ENCODE data around the gene TAF4B.

TAF4B gene

GRCh38 chr18:26383454-26384270 lies 157.4 kb downstream of the TAF4B start:
- no peak overlapping the region for H3K4me3 ChIP-seq (ENCODE audit: severe bottlenecking)
- peak; percentile 87 for TF ChIP-seq CTCF (IDR thresholded peaks at IDR 0.05; ENCODE audit: poor library complexity, severe bottlenecking)
- H3K27ac ChIP-seq (ENCODE audit: poor library complexity, severe bottlenecking): no peak overlapping the region
- peaks cover 11% of the 10 kb centered on the region for H3K4me1 ChIP-seq (ENCODE audit: insufficient read depth, poor library complexity, severe bottlenecking)
- no peaks in the 10 kb centered on the region; the same call in 1 of the 2 replicates for H3K36me3 ChIP-seq (ENCODE audit: low read depth)
- no peaks in the 10 kb centered on the region for H3K27me3 ChIP-seq (ENCODE audit: insufficient read depth, poor library complexity, severe bottlenecking)
- no peaks in the 10 kb centered on the region for H3K9me3 ChIP-seq (ENCODE audit: severe bottlenecking)
- ATAC-seq (ENCODE audit: low read depth) (peak; percentile 61; the same call in 2 of the 3 replicates), DNase-seq (ENCODE audit: low spot score) (no peak)

GRCh38 chr18:26386002-26386401 lies 159.8 kb downstream of the TAF4B start:
- no peak overlapping the region for H3K4me3 ChIP-seq (ENCODE audit: severe bottlenecking)
- peak overlapping the region; percentile 9 for H3K27ac ChIP-seq (ENCODE audit: poor library complexity, severe bottlenecking)
- H3K4me1 ChIP-seq (ENCODE audit: insufficient read depth, poor library complexity, severe bottlenecking): peaks cover 11% of the 10 kb centered on the region
- no peaks in the 10 kb centered on the region; the same call in 1 of the 2 replicates for H3K36me3 ChIP-seq (ENCODE audit: low read depth)
- no peak for TF ChIP-seq CTCF (IDR thresholded peaks at IDR 0.05; ENCODE audit: poor library complexity, severe bottlenecking)
- H3K9me3 ChIP-seq (ENCODE audit: severe bottlenecking): no peaks in the 10 kb centered on the region
- H3K27me3 ChIP-seq (ENCODE audit: insufficient read depth, poor library complexity, severe bottlenecking): no peaks in the 10 kb centered on the region
- ATAC-seq (ENCODE audit: low read depth) (peak; percentile 53; the same call in 2 of the 3 replicates), DNase-seq (ENCODE audit: low spot score) (no peak)

GRCh38 chr18:26386441-26386840 lies 160.2 kb downstream of the TAF4B start:
- no peaks in the 10 kb centered on the region for H3K27me3 ChIP-seq (ENCODE audit: insufficient read depth, poor library complexity, severe bottlenecking)
- peak overlapping the region; percentile 9 for H3K27ac ChIP-seq (ENCODE audit: poor library complexity, severe bottlenecking)

GRCh38 chr18:26394047-26394654 lies 167.9 kb downstream of the TAF4B start:
- no peak overlapping the region for H3K4me3 ChIP-seq (ENCODE audit: severe bottlenecking)
- H3K27ac ChIP-seq (ENCODE audit: poor library complexity, severe bottlenecking): no peak overlapping the region
- no peak for ATAC-seq (ENCODE audit: low read depth)
- no peak for TF ChIP-seq CTCF (IDR thresholded peaks at IDR 0.05; ENCODE audit: poor library complexity, severe bottlenecking)
- no peaks in the 10 kb centered on the region for H3K4me1 ChIP-seq (ENCODE audit: insufficient read depth, poor library complexity, severe bottlenecking)
- DNase-seq (ENCODE audit: low spot score): no peak
- no peaks in the 10 kb centered on the region for H3K36me3 ChIP-seq (ENCODE audit: low read depth)
- no peaks in the 10 kb centered on the region for H3K9me3 ChIP-seq (ENCODE audit: severe bottlenecking)
- H3K27me3 ChIP-seq (ENCODE audit: insufficient read depth, poor library complexity, severe bottlenecking): no peaks in the 10 kb centered on the region

More at GRCh38 chr18:26386441-26386840, 160.2 kb downstream of the TAF4B start:
- H3K9me3 ChIP-seq (ENCODE audit: severe bottlenecking): no peaks in the 10 kb centered on the region
- no peak for TF ChIP-seq CTCF (IDR thresholded peaks at IDR 0.05; ENCODE audit: poor library complexity, severe bottlenecking)
- peaks cover 11% of the 10 kb centered on the region for H3K4me1 ChIP-seq (ENCODE audit: insufficient read depth, poor library complexity, severe bottlenecking)
- ATAC-seq (ENCODE audit: low read depth): no peak
- no peaks in the 10 kb centered on the region; the same call in 1 of the 2 replicates for H3K36me3 ChIP-seq (ENCODE audit: low read depth)
- no peak for DNase-seq (ENCODE audit: low spot score)
- no peak overlapping the region for H3K4me3 ChIP-seq (ENCODE audit: severe bottlenecking)
